Nephron progenitor cell (in vitro differentiated cells): ENCODE data around the gene MTX2.
A peak's percentile ranks its signal among the peaks of the same experiment; 100 is the strongest.

Source experiments
- DNase-seq: peaks from one replicate; pipeline ENCODE4 v3.0.0; 2021
- H3K27ac Mint-ChIP-seq: 2 replicates; pipeline ENCODE4 v1.8.0; 2021; ENCODE audit warnings: mild to moderate bottlenecking, moderate library complexity, mixed read lengths
- H3K27me3 Mint-ChIP-seq: 2 replicates; pipeline ENCODE4 v1.8.0; 2021; ENCODE audit warnings: mild to moderate bottlenecking, low read depth, mixed read lengths; ENCODE audit not compliant: poor library complexity
- H3K36me3 Mint-ChIP-seq: 2 replicates; pipeline ENCODE4 v1.8.0; 2021; ENCODE audit warnings: low read depth, mixed read lengths
- H3K4me1 Mint-ChIP-seq: 2 replicates; pipeline ENCODE4 v1.8.0; 2021; ENCODE audit warnings: mixed read lengths
- H3K4me3 Mint-ChIP-seq: 2 replicates; pipeline ENCODE4 v1.8.0; 2021; ENCODE audit warnings: mild to moderate bottlenecking, moderate library complexity, mixed read lengths
- H3K9me3 Mint-ChIP-seq: 2 replicates; pipeline ENCODE4 v1.8.0; 2021; ENCODE audit warnings: mild to moderate bottlenecking, moderate library complexity, mixed read lengths
- TF ChIP-seq, protein P1 (sequence below): fragments of 200-600 bp; sonication (generic); IDR thresholded peaks from 2 replicates; pipeline ENCODE4 v1.5.0; 2021; ENCODE audit warnings: antibody characterized with exemption

Gene MTX2

DNA sequence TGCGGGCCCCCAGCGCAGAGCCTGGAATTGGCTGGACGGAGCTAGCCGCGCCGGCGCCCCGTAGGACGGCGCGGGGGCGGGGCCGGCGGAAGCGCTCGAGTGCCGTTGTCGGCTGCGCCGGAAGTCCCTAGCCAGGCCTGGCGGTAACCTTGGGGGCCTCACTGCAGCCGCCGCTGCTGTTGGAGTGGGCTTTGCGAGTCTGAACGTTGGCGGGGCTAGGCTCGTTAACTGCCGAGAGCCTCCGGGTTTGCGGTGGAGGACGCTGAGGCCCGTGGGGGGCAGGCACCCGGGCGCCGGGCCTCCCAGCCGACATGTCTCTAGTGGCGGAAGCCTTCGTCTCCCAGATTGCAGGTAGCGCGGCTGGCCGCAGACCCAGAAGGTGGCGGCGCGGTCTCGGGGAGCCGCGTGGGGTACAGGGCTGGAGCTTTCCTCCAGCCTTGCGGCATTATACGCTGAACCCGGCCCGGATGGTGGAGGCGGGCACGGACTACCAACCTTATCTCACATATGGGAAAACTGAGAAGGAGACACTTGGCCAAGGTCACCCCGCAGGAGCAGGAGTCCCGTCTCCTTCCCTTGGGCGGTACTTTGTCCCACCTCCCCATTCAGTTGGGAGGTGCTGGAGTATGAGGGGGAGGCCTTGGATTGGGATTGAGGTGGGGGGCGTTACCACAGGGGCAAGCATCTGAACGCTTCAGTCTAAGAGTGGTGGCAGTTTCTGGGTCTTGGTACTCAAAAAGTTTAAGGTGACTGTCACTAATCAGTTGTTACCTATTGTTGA, at the start of gene MTX2:
Gene MTX2, plus strand, starts transcription at position 124 of the 781 bp plus-strand sequence. Its CDS starts 188 bp downstream, at position 312.
- Mint-ChIP-seq H3K36me3 (peaks cover 19% of the 10 kb centered on the region), H3K4me3 (peak within 1 kb of the TSS; percentile 98), H3K9me3 (no peaks in the 10 kb centered on the region), H3K27me3 (peaks cover 6% of the 10 kb centered on the region), H3K27ac (peak within 1 kb of the TSS; percentile 95), H3K4me1 (peaks cover 45% of the 10 kb centered on the region)
- peak; percentile 85 for DNase-seq
- TF ChIP-seq, protein P1, sequence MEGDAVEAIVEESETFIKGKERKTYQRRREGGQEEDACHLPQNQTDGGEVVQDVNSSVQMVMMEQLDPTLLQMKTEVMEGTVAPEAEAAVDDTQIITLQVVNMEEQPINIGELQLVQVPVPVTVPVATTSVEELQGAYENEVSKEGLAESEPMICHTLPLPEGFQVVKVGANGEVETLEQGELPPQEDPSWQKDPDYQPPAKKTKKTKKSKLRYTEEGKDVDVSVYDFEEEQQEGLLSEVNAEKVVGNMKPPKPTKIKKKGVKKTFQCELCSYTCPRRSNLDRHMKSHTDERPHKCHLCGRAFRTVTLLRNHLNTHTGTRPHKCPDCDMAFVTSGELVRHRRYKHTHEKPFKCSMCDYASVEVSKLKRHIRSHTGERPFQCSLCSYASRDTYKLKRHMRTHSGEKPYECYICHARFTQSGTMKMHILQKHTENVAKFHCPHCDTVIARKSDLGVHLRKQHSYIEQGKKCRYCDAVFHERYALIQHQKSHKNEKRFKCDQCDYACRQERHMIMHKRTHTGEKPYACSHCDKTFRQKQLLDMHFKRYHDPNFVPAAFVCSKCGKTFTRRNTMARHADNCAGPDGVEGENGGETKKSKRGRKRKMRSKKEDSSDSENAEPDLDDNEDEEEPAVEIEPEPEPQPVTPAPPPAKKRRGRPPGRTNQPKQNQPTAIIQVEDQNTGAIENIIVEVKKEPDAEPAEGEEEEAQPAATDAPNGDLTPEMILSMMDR = no peak

DNA sequence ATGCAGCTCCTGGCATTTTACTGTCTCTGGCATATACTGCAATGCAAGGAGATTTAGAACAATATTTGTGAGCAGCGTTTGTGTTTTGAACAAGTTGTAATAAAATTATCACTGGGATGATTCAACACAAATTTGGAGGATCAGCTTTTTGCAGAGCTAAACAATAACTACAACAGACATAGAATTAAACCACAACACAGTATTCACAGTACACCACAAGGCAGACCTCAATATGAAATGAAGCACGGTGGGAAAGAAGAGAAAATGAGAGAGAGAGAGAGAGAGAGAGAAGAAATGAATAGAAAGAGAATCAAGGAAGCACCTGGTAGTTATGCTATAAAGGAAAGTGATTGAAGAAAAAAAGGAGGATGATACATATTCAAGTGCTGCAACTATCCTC, 41.4 kb upstream of the MTX2 start:
- Mint-ChIP-seq H3K36me3 (no peaks in the 10 kb centered on the region), H3K4me1 (no peaks in the 10 kb centered on the region), H3K4me3 (no peak overlapping the region), H3K27me3 (no peaks in the 10 kb centered on the region), H3K27ac (no peak overlapping the region), H3K9me3 (peaks cover 3% of the 10 kb centered on the region)
- DNase-seq = no peak
- TF ChIP-seq, protein P1 = no peak

DNA sequence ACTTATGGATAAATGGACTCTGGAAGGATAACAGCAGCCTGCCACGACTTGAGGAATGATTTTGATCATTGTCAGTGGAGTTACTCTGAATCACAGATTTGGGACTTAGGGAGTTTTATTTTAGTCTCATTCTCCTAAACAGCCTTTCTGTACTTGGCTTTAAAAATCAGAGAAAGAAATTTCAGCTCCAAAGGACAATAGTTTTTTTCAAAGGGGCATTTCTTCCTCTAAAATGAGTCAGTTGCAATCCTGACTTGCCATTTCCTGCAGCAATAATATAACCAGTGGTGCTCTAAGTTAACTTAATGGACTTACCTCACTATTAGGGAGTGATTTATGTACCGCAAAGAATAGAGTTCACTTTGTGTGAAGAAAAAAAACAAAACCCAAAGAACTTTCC, 35.1 kb upstream of the MTX2 start:
- H3K4me3 Mint-ChIP-seq = no peak overlapping the region
- no peaks in the 10 kb centered on the region for H3K36me3 Mint-ChIP-seq
- peaks cover 28% of the 10 kb centered on the region for H3K4me1 Mint-ChIP-seq

DNA sequence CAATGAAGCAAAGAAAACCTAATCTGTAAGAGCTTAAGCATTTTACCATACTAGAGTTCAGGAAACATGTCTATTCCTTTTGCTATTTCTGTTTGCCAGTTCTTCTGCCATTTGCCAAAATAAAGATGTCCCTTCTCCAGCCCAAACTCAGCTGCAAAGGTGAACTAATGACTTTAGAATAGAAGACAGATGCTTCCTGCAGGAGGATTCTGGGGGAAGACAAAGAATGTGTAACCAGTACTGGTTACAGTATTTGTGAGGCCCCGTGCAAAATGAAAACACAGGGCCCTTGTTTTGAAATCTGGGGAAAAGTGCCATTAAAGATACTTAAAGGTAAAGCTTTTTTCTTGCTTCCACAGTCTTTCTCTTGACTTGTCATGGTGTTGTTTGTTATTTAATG, 34.3 kb upstream of the MTX2 start:
- Mint-ChIP-seq H3K4me3 (no peak overlapping the region), H3K36me3 (no peaks in the 10 kb centered on the region), H3K9me3 (no peaks in the 10 kb centered on the region), H3K27me3 (no peaks in the 10 kb centered on the region), H3K4me1 (peaks cover 34% of the 10 kb centered on the region), H3K27ac (no peak overlapping the region)
- TF ChIP-seq, protein P1 = no peak
- DNase-seq = no peak

More for the DNA sequence above, 35.1 kb upstream of the MTX2 start:
- Mint-ChIP-seq H3K27ac (peak overlapping the region; percentile 20), H3K9me3 (no peaks in the 10 kb centered on the region), H3K27me3 (no peaks in the 10 kb centered on the region)
- TF ChIP-seq, protein P1 = no peak
- no peak for DNase-seq

DNA sequence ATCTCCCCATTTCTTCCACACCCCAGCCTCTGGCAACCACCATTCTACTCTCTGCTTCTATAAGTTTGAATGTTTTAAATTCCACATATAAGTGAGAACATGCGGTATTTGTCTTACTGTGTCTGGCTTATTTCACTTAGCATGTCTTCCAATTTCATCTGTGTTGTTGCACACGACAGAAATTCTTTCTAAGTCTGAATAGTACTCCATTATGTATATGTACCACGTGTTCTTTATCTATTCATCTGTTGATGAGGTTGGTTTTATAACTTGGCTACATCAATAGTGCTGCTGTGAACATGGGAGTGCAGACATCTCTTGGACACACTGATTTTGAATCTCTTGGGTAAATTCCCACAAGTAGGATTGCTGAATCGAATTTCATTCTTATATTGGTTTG, 31.8 kb upstream of the MTX2 start:
- Mint-ChIP-seq H3K4me1 (peaks cover 34% of the 10 kb centered on the region), H3K9me3 (no peaks in the 10 kb centered on the region), H3K4me3 (no peak overlapping the region), H3K36me3 (no peaks in the 10 kb centered on the region), H3K27me3 (no peaks in the 10 kb centered on the region), H3K27ac (no peak overlapping the region)
- TF ChIP-seq, protein P1 = no peak
- DNase-seq = no peak

DNA sequence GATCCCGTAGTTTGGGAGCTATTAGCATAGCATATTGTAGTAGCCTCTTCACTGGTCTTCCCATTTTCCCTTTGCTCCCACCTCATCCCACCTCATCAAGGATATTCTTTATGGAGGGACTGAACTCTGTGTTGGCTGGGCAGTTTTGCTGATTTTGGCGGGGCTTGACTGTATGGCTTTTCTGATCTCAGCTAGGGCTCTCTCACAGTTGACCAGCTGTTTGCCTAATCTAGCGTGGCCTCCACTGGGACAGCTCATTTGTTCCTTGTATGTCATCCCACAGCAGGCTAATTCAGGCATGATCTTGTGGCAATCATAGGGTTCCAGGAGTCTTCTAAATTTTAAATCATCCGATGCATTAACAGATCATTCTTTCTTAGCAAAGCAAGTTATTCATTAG, 30.2 kb upstream of the MTX2 start:
- Mint-ChIP-seq H3K9me3 (no peaks in the 10 kb centered on the region), H3K27me3 (no peaks in the 10 kb centered on the region), H3K4me3 (no peak overlapping the region), H3K27ac (no peak overlapping the region), H3K36me3 (no peaks in the 10 kb centered on the region), H3K4me1 (peaks cover 27% of the 10 kb centered on the region)
- DNase-seq = no peak
- TF ChIP-seq, protein P1 = no peak
